SK-N-SH (cell line): ENCODE results near the gene NCAM1.

Experiments
- CTCF ChIP-seq: fragments of 200-600 bp; sonication (generic); IDR thresholded peaks from 2 replicates; pipeline ENCODE4 v1.6.1; 2017; ENCODE audit warnings: antibody characterized with exemption, mild to moderate bottlenecking, moderate library complexity
- EZH2phosphoT487 ChIP-seq: fragments of 200-600 bp; sonication (generic); IDR thresholded peaks from 2 replicates; pipeline ENCODE4 v1.6.1; 2017; ENCODE audit warnings: low read depth, mixed run types, mild to moderate bottlenecking, antibody characterized with exemption, moderate library complexity, borderline replicate concordance
- FOXJ3 ChIP-seq: sonication (generic); formaldehyde crosslinking; IDR thresholded peaks from 2 replicates; pipeline ENCODE4 v1.5.1; 2020; ENCODE audit warnings: mild to moderate bottlenecking, missing genetic modification reagents
- GATA2 ChIP-seq: sonication (generic); formaldehyde crosslinking; IDR thresholded peaks from 2 replicates; pipeline ENCODE4 v1.5.0; 2020; ENCODE audit warnings: mild to moderate bottlenecking, missing genetic modification reagents
- SIN3A ChIP-seq: IDR thresholded peaks from 2 replicates; pipeline ENCODE4 v1.6.1; 2012; ENCODE audit warnings: low read depth, mild to moderate bottlenecking, low read length, moderate library complexity, borderline replicate concordance
- TCF12 ChIP-seq: IDR thresholded peaks from 2 replicates; pipeline ENCODE4 v1.4.0; 2012
- TF ChIP-seq, protein P1 (sequence below): IDR thresholded peaks from 2 replicates; pipeline ENCODE4 v1.6.1; 2012; ENCODE audit warnings: mild to moderate bottlenecking, low read depth, low read length, moderate library complexity
- TF ChIP-seq, protein P2 (sequence below): fragments of 150-350 bp; IDR thresholded peaks from 2 replicates; pipeline ENCODE4 v1.6.1; 2017; ENCODE audit warnings: antibody characterized with exemption, low read length, low read depth, borderline replicate concordance
- TF ChIP-seq, protein P3 (sequence below): IDR thresholded peaks from 2 replicates; pipeline ENCODE4 v1.4.0; 2012; ENCODE audit warnings: low read depth

DNA sequence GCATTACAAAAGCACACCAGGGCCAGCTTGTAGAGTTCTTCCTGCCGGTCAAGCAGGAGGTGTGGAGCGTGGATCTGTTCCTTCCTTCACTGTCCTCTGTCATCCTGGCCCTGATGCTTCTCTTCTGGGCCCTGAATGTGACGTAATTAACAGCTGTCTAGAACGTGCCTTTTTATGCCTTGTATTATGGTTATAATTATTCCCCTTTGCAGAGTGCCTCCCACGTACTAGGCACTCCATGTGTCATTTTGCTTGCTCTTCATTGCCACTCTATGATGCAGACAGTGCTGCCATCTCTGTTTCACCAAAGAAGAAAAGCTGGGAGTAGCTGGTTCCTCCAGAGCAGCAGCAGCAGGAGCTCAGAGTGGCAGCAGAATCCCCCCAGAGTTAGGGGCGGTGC, 221.1 kb downstream of the NCAM1 start:
- TF ChIP-seq GATA2, result no peak
- TF ChIP-seq TCF12, result no peak
- no peak for TF ChIP-seq EZH2phosphoT487
- no peak for TF ChIP-seq CTCF
- TF ChIP-seq SIN3A, result no peak
- TF ChIP-seq, protein P1, sequence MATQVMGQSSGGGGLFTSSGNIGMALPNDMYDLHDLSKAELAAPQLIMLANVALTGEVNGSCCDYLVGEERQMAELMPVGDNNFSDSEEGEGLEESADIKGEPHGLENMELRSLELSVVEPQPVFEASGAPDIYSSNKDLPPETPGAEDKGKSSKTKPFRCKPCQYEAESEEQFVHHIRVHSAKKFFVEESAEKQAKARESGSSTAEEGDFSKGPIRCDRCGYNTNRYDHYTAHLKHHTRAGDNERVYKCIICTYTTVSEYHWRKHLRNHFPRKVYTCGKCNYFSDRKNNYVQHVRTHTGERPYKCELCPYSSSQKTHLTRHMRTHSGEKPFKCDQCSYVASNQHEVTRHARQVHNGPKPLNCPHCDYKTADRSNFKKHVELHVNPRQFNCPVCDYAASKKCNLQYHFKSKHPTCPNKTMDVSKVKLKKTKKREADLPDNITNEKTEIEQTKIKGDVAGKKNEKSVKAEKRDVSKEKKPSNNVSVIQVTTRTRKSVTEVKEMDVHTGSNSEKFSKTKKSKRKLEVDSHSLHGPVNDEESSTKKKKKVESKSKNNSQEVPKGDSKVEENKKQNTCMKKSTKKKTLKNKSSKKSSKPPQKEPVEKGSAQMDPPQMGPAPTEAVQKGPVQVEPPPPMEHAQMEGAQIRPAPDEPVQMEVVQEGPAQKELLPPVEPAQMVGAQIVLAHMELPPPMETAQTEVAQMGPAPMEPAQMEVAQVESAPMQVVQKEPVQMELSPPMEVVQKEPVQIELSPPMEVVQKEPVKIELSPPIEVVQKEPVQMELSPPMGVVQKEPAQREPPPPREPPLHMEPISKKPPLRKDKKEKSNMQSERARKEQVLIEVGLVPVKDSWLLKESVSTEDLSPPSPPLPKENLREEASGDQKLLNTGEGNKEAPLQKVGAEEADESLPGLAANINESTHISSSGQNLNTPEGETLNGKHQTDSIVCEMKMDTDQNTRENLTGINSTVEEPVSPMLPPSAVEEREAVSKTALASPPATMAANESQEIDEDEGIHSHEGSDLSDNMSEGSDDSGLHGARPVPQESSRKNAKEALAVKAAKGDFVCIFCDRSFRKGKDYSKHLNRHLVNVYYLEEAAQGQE, result no peak
- TF ChIP-seq, protein P2, sequence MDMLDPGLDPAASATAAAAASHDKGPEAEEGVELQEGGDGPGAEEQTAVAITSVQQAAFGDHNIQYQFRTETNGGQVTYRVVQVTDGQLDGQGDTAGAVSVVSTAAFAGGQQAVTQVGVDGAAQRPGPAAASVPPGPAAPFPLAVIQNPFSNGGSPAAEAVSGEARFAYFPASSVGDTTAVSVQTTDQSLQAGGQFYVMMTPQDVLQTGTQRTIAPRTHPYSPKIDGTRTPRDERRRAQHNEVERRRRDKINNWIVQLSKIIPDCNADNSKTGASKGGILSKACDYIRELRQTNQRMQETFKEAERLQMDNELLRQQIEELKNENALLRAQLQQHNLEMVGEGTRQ, result no peak
- no peak for TF ChIP-seq FOXJ3
- TF ChIP-seq, protein P3, sequence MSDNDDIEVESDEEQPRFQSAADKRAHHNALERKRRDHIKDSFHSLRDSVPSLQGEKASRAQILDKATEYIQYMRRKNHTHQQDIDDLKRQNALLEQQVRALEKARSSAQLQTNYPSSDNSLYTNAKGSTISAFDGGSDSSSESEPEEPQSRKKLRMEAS, result no peak
